Smooth muscle cell (in vitro differentiated cells): ENCODE results near the gene VPS54. TPM values are rescaled to one million over a fixed set of nuclear protein-coding genes. Genes with fewer than 3 reads are reported as not detected.

Source experiments
- DNase-seq: peaks from one replicate; lab custom pipeline; 2025; ENCODE audit not compliant: unreplicated experiment; lab: John Stamatoyannopoulos, UW
- H2AFZ ChIP-seq: fragments of 200-600 bp; sonication (generic); 2 replicates; pipeline ENCODE4 v1.6.0; 2016; ENCODE audit warnings: antibody characterized with exemption, low read depth, mild to moderate bottlenecking
- H3F3A ChIP-seq: fragments of 200-600 bp; sonication (generic); 2 replicates; pipeline ENCODE4 v1.6.0; 2017; ENCODE audit warnings: antibody characterized with exemption, low read depth
- H3K27ac ChIP-seq: fragments of 200-600 bp; sonication (generic); 2 replicates; pipeline ENCODE4 v1.5.1; 2016; ENCODE audit warnings: low read depth, mild to moderate bottlenecking
- H3K27me3 ChIP-seq: fragments of 200-600 bp; sonication (generic); 2 replicates; pipeline ENCODE4 v1.6.1; 2016; ENCODE audit warnings: low read depth, mild to moderate bottlenecking
- H3K36me3 ChIP-seq: fragments of 200-600 bp; sonication (generic); 2 replicates; pipeline ENCODE4 v1.5.1; 2016; ENCODE audit warnings: low read depth
- H3K4me1 ChIP-seq: fragments of 200-600 bp; sonication (generic); 2 replicates; pipeline ENCODE4 v1.5.1; 2016; ENCODE audit warnings: low read depth
- H3K4me2 ChIP-seq: fragments of 200-600 bp; sonication (generic); 2 replicates; pipeline ENCODE4 v1.6.0; 2016; ENCODE audit warnings: mild to moderate bottlenecking
- H3K4me3 ChIP-seq: fragments of 200-600 bp; sonication (generic); 2 replicates; pipeline ENCODE4 v1.5.1; 2016; ENCODE audit warnings: mild to moderate bottlenecking
- H3K79me2 ChIP-seq: fragments of 200-600 bp; sonication (generic); 2 replicates; pipeline ENCODE4 v1.6.0; 2016; ENCODE audit warnings: low read depth, mild to moderate bottlenecking
- H3K9ac ChIP-seq: fragments of 200-600 bp; sonication (generic); 2 replicates; pipeline ENCODE4 v1.6.0; 2016; ENCODE audit warnings: low read depth
- H3K9me3 ChIP-seq: fragments of 200-600 bp; sonication (generic); replicated peaks from 2 replicates; pipeline ENCODE4 v1.5.1; 2016; ENCODE audit warnings: low read depth
- H4K20me1 ChIP-seq: fragments of 200-600 bp; sonication (generic); 2 replicates; pipeline ENCODE4 v1.6.0; 2016; ENCODE audit warnings: low read depth
- CTCF ChIP-seq: fragments of 200-600 bp; sonication (generic); IDR thresholded peaks from 2 replicates; pipeline ENCODE4 v1.5.1; 2017; ENCODE audit warnings: borderline replicate concordance, mild to moderate bottlenecking, antibody characterized with exemption; ENCODE audit not compliant: insufficient read depth, poor library complexity, severe bottlenecking
- WGBS: methylation state at CpG from one replicate; pipeline ENCODE4 v1.1.7; 2016; ENCODE audit warnings: low lambda C conversion rate; 5-methylcytosine and 5-hydroxymethylcytosine counted together
- polyA plus RNA-seq: library from polyadenylated mRNA; unstranded; fragments of >200 nt; fragmentation: Nextera tagmentation; extraction: Ambion mirVana; gene quantifications from 2 replicates; pipeline ENCODE4 v1.2.1, GENCODE V29; 2016
- total RNA-seq: library from RNA; depleted of rRNA; stranded (reverse); fragments of >200 nt; gene quantifications from 2 replicates; pipeline ENCODE4 v1.2.3, GENCODE V29; 2014

The VPS54 gene
- total and polyA plus RNA-seq, 2 experiments from 2014 or later, result 12.8 to 36.9 TPM

GRCh38 chr2:64025741-64026140, 6.5 kb upstream of the VPS54 start:
- no peak overlapping the region for H3K9ac ChIP-seq
- WGBS, result 93% methylated on average over 3 of the region's 3 CpGs
- no peak for TF ChIP-seq CTCF
- no peak overlapping the region for H3K4me2 ChIP-seq
- peaks cover 17% of the 10 kb centered on the region for H3K4me1 ChIP-seq
- no peak overlapping the region for H2AFZ ChIP-seq
- peaks cover 4% of the 10 kb centered on the region for H3F3A ChIP-seq
- no peak overlapping the region for H3K27ac ChIP-seq
- H3K27me3 ChIP-seq, result no peaks in the 10 kb centered on the region
- no peaks in the 10 kb centered on the region for H3K79me2 ChIP-seq
- H4K20me1 ChIP-seq, result no peaks in the 10 kb centered on the region
- no peak overlapping the region for H3K4me3 ChIP-seq
- DNase-seq, result no peak
- no peaks in the 10 kb centered on the region for H3K36me3 ChIP-seq
- H3K9me3 ChIP-seq, result no peaks in the 10 kb centered on the region

- Histone ChIP-seq H3K9ac (no peak overlapping the region), H3K27me3 (no peaks in the 10 kb centered on the region), H3K4me2 (no peak overlapping the region), H4K20me1 (no peaks in the 10 kb centered on the region), H3K36me3 (no peaks in the 10 kb centered on the region), H3K79me2 (no peaks in the 10 kb centered on the region), H2AFZ (no peak overlapping the region), H3F3A (peaks cover 17% of the 10 kb centered on the region), H3K27ac (no peak overlapping the region), H3K9me3 (no peaks in the 10 kb centered on the region), H3K4me3 (no peak overlapping the region), H3K4me1 (peaks cover 28% of the 10 kb centered on the region)
- WGBS, result 92% methylated on average over 3 of the region's 3 CpGs
- no peak for DNase-seq
- TF ChIP-seq CTCF, result no peak
These were observed 5.2 kb upstream of the VPS54 start for GRCh38 chr2:64024259-64024949.

- Histone ChIP-seq H3K9me3 (no peaks in the 10 kb centered on the region), H4K20me1 (no peaks in the 10 kb centered on the region), H3K4me3 (no peak overlapping the region), H3K79me2 (peaks cover under 1% of the 10 kb centered on the region), H3K36me3 (no peaks in the 10 kb centered on the region), H3K4me1 (peaks cover 21% of the 10 kb centered on the region), H2AFZ (no peak overlapping the region), H3K9ac (no peak overlapping the region), H3K4me2 (no peak overlapping the region), H3K27ac (no peak overlapping the region), H3K27me3 (no peaks in the 10 kb centered on the region), H3F3A (peaks cover 17% of the 10 kb centered on the region)
- DNase-seq, result no peak
- WGBS, result 76% methylated on average over 4 of the region's 4 CpGs
- no peak for TF ChIP-seq CTCF
These were observed 4.4 kb upstream of the VPS54 start for GRCh38 chr2:64023485-64024258.
